SK-N-SH treated with all-trans-retinoic acid at 6 μM for 48 hours (cell line): ENCODE data around the gene NCF1.
"Not testable (repeated sequence)": the region's sequence is repeated elsewhere in the genome, so short reads cannot be mapped to it uniquely, and the experiment has no call there.

ENCODE experiments used
- BACH2 ChIP-seq: fragments of 250-450 bp; sonication (Bioruptor Pico); IDR thresholded peaks from 2 replicates; pipeline ENCODE4 v1.9.0; 2021; ENCODE audit warnings: mild to moderate bottlenecking, borderline replicate concordance
- ISL1 ChIP-seq: fragments of 250-450 bp; sonication (Bioruptor Pico); IDR thresholded peaks from 2 replicates; pipeline ENCODE4 v2.1.2; 2022; ENCODE audit warnings: mild to moderate bottlenecking, moderate library complexity
- TF ChIP-seq, protein P1 (sequence below): fragments of 250-450 bp; sonication (Bioruptor Pico); IDR thresholded peaks from 2 replicates; pipeline ENCODE4 v1.5.1; 2020; ENCODE audit warnings: low read depth, mild to moderate bottlenecking, moderate library complexity
- TF ChIP-seq, protein P2 (sequence below): fragments of 250-450 bp; sonication (Bioruptor Pico); IDR thresholded peaks from 2 replicates; pipeline ENCODE4 v1.8.0; 2020; ENCODE audit warnings: mild to moderate bottlenecking, moderate library complexity, borderline replicate concordance

DNA sequence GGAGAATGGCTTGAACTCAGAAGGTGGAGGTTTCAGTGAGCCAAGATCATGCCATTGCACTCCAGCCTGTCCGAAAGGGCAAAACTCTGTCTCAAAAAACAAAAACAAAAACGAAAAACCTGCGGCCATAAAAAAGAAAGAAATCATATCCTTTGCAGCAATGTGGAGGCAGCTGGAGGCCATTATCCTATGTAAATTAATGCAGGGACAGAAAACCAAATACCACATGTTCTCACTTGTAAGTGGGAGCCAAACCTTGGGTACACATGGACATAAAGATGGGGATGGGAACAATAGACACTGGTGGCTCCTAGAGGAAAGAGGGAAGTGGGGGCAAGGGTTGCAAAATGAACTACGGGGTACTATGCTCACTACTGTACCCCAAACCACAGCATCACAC lies 56.6 kb downstream of the NCF1 start:
- TF ChIP-seq, protein P1, sequence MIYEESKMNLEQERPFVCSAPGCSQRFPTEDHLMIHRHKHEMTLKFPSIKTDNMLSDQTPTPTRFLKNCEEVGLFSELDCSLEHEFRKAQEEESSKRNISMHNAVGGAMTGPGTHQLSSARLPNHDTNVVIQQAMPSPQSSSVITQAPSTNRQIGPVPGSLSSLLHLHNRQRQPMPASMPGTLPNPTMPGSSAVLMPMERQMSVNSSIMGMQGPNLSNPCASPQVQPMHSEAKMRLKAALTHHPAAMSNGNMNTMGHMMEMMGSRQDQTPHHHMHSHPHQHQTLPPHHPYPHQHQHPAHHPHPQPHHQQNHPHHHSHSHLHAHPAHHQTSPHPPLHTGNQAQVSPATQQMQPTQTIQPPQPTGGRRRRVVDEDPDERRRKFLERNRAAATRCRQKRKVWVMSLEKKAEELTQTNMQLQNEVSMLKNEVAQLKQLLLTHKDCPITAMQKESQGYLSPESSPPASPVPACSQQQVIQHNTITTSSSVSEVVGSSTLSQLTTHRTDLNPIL (CRISPR knock-in tag): not testable (repeated sequence)
- TF ChIP-seq ISL1 (CRISPR knock-in tag); BACH2: not testable (repeated sequence)
- TF ChIP-seq, protein P2, sequence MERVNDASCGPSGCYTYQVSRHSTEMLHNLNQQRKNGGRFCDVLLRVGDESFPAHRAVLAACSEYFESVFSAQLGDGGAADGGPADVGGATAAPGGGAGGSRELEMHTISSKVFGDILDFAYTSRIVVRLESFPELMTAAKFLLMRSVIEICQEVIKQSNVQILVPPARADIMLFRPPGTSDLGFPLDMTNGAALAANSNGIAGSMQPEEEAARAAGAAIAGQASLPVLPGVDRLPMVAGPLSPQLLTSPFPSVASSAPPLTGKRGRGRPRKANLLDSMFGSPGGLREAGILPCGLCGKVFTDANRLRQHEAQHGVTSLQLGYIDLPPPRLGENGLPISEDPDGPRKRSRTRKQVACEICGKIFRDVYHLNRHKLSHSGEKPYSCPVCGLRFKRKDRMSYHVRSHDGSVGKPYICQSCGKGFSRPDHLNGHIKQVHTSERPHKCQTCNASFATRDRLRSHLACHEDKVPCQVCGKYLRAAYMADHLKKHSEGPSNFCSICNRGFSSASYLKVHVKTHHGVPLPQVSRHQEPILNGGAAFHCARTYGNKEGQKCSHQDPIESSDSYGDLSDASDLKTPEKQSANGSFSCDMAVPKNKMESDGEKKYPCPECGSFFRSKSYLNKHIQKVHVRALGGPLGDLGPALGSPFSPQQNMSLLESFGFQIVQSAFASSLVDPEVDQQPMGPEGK (CRISPR knock-in tag): not testable (repeated sequence)
